HG02678 (cell line): Measurements from ENCODE around the gene SDK2.

Source experiments
- ATAC-seq: cut with Tn5 transposase; IDR thresholded peaks from one replicate; pipeline ENCODE4 v1.9.1; 2021; ENCODE audit warnings: mild to moderate bottlenecking, moderate library complexity; ENCODE audit not compliant: unreplicated experiment

The SDK2 gene

DNA sequence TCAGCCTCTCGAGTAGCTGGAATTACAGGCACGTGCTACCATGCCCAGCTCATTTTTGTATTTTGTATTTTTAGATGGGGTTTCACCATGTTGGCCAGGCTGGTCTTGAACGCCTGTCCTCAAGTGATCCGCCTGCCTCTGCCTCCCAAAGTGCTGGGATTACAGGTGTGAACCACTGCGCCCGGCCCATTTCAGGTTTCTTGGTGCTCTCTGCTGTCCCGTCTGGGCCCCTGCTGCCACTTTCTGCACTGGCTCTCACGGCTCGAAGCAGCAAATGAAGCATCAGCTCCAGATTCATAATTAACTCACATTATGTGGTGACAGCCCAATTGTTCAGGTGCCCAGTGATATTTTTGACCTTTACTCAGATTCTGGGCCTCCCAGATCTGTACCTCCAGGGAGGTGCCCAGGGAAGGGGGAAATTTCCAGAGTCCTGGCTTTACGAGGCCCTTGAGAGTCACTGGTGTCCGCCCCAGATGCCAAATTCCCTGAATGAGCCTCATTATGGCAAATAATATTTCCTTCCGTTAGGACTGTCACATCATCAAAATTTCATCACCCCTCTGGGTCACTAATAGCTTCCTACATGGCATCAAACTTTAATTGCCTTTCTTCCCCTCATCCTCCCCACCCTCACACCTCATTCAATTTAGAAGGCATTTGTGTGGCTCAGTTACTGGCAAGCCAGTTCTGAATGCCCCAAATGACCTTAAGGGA is 9.0 kb downstream of the SDK2 start:
- ATAC-seq = no peak

DNA sequence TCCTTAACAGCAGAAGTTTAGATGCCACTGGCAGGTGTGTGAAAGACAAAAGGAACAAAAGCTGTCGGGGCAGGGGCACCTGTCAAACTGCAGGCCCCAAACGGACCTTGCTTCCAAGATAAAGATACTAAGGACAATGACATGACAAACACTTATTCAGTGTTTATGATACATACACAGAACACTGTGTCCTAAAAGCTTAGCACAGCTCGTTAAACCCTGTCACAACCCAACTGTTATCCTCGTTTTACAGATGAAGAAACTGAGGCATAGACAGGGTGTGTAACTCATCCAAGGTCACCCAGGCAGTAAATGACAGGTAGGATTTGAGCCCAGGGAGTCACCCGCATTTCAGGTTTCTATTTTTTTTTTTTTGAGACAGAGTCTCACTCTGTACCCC is 9.6 kb downstream of the SDK2 start:
- no peak for ATAC-seq

DNA sequence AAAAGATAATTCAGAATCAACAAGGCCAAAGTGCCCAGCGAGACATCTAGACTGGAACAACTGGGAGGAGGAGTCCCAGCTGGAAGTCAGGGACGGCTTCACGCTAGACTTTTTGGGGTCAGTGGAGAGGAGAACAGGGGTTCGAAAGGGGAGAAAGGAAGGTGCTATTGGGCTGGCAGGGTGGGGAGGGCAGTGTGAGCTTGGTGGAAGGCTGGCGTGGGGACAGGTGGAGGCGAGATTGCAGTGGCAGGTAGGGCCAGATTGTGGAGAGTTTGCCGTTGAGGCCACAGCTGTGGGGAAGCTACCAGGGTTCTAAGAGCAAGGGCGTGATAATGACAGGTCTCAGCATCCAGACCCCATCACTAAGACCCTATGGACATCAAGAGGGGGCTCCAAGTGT is 10.5 kb downstream of the SDK2 start:
- no peak for ATAC-seq

DNA sequence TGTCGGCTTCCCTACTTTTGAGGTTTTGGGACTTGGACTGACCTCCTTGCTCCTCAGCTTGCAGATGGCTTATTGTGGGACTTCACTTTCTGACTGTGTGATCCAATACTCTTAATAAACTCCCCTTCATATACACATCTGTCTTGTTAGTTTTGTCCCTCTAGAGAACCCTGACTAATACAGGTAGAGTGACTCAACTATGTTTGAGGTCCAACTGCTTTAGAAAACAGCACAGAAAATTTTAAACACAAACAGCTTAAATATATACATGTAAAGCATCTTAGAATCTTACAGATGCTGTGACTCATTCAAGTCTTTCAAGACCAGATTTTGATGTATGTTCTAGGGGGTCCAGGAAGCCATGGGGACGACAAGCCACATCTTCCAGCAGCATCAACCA is 11.7 kb downstream of the SDK2 start:
- no peak for ATAC-seq

DNA sequence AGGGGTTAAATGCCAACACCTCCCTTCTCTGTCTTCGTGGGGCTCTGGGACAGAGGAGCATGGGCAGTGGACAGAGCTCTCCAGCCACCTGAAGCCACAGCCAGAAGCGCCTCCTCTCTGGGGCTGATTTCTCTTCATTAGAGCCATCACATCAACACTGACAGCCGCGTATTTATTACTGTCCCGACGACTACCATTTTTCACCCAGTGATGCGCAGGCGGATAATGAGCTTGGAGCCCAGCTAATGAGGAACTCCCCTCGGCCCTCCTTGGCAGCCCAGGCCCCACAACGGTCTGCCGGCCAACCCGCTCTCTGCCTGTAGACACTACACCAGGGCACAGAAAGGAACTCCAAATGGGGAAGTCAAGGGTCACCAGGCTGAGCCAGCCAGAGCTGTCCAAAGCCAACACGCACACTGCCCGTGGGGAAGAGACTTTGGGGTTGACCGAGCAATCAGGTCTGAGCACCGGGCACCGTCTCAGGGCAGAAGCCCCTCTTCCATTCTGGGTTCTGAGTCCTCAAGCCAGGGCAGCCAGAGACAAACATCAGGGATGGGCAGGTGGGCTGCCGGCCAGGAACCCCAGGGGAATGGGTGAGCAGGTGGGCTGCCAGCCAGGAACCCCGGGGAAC is 13.2 kb downstream of the SDK2 start:
- no peak for ATAC-seq

DNA sequence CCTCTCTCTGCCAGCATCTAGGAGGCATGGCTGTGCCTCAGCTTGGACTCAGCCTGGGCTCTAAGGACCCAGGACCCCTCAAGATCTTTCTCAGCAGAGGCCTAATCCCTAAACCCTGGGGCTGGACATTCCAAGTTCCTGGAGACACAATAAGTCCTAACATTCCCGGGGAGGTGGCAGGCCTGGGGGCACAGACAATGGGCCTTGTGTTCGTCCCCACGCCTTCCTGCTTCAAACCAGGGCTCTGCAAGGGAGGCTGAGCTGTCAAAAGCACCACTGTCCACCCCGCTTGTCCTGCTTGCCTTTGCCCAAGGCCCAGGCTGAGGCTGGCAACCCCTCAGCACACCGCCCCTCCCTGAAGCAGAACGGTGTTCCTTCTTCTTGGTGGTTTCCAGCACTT is 13.7 kb downstream of the SDK2 start:
- ATAC-seq = no peak

DNA sequence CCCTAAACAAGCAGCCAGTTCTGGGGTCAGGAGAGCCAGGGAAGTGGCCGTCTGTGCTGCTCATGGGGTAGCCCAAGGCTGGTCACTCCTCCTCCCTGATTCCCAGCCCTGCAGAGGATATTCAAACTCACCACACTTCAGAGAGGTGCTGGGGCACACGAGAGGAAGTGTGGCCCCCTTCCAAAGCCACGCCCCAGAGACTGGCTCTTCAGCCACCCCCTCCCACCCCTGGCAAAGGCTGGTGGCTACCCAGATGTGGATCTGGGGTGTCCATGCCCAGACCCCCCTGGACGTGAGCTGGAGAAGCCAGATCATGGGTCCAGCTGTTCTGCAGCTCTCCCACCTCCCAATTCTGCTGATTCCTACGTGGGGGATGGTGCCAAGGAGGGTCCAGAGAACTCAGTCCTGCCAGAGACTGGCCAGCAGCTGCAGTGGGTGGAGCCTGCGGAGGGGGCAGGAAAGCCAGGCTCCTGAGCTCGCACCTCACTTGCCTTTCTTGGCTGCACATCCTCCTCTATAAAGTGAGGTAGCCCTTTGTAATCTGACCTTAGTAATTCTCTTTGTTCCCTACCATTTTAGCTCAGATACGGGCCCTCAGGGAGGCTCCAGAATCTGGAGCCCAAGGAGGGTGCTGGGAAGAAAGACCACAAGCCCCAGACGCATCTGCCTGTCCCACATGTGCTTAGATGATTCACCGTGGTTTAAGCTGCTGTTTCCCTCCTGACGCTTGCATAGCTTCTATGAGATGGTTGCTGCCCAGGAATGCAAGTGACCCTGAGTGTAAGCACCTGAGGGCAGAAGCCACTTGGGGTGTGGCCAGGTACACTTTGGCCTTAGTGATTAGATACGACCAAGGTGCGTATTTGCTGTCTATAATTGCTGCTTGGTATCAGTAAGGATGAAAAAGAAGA is 15.3 kb downstream of the SDK2 start:
- no peak for ATAC-seq

DNA sequence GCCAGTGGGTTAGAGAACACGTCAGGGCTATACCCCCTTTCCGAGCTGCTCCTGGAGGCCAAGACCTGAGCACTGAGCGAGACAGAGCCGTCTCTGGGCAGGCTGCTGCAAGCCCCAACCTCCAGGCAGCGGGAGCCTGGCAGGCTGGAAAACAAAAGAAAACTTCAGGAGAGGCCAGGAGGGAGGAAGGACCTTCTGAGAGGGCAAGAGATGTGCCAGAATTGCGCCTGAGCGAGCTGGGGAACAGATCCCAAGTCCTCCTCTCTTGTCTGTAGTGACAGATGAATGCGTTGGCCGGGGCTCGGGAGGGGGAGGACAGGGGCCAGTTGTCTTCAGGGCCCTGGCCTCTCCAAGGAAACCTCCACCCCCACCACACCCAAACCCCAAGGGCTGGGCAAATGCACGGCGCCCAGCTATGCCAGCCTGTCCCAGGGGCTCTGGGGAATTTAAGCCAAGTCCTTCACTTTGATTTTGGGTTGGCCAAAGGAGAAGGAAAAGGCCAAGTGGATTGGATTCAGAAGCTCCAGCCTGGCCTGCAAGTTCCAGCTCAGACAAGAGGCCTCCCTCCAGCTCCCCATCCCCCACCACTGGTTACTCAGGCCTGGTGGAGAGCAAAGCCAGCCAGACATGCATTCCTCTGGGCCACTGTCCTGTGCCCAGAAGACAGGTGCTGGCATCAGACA is 18.1 kb downstream of the SDK2 start:
- no peak for ATAC-seq

DNA sequence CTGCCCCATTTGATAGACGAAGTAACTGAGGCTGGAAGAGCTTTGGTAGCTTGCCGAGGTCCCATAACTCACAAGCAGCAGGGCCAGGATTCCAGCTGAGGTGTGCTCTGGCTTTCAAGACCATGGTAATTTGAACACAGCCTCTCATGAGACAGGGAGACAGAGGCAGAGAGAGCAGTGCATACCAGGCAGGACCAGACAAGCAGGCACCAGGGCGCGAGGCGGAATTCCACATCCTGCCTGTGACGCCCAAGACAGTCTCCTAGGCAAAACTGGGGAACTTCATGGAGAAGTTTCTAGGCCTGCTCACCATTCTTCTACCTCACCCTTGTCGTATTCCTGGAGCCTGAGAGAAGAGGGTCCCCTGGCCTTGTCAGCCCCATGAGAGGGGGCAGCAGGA is 19.2 kb downstream of the SDK2 start:
- ATAC-seq = no peak

DNA sequence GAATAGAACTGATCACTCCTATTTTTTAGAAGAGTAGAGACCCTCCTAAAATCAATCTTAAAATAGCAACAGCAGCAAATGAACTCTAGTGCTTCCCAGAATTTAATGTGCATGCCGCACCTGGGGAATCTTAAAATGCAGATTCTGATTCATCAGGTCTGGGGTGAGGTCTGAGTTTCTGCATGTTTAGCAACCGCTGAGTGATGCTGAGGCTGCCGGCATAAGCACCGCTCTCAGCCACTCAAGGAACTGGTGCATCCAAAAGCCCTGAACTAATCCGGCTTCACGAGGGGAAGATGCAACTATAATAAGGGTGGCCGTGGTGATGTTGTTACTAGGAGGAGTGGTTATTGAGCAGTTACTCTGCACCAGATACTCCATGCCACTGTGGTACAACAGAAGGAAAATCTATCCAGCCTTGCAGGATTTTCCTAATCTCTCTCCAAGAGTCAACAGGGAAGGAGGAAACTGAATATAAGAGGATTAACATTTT is 19.7 kb downstream of the SDK2 start:
- no peak for ATAC-seq

DNA sequence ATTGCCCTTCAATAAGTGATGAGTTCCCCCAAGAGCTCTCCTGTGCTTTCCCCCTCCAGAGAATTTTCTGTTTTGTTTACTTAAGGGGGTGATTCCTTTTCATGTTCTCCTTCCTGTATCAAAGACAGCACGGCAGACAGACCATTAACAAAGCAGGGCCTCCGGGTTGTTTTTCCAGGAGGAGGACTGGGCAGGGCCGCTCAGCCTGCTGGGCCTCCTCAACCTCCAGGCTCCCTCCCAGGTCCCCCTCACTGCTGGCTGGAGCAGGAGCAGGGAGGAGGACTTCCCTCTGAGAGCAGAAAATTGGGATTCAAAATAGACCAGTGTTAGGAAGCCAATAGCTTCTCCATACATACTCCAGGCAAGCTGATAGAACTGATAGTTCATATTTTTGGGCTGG is 20.4 kb downstream of the SDK2 start:
- ATAC-seq = no peak

DNA sequence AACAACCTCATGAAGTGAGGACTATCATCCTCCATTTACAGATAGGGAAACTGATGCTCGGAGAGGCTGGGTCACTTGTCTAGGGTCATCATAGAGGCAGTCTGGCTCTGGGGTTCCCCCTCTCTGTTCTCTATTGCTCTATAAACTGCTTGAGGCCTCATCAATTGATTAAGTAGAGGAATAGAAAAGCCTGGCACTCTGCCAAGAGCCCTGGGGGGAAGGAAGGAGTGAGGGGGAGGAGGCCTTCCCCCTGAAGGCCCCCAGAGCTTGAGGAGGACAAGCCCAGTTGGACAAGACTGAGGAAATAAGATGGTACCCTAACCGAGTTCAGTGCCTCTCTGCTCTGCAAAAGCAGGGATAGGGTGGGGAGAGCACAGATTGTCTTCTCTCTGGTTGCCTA is 21.0 kb downstream of the SDK2 start:
- ATAC-seq = no peak

DNA sequence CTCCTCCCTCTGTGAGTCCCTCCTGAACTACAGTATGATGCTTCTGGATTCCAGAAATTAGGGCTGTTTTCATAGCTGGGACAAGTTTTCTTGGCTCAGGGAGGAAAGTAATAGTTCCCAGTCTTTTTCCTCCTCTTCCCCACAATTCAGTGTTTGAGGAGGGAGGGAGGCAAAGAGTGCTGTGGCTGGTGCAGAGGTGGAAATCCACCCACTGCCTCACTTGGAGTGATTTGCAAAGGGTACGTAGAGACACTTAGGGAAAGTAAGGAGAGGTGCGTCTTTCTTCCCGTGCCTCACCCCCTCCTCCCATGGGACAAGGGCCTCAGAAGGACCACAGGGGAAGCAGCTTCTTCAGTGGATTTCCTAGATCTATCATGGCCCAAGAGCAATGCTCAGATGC is 21.9 kb downstream of the SDK2 start:
- ATAC-seq = no peak

DNA sequence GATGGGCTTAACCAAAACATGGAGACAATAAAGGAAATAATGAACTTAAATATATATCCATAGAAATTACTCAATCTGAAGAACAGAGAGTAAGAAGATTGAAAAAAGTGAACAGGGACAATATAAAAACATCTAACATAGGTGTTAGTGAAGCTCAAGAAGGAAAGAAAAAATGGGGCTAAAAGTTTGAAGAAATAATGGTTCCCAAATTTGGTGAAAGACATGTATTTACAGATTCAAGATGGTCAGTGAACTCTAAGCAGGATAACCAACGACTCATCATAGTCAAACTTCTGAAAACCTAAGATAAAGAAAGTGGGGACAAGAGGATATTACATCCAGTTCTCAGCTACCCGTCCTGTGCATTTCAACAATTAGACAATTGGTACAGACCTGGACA is 22.6 kb downstream of the SDK2 start:
- no peak for ATAC-seq

DNA sequence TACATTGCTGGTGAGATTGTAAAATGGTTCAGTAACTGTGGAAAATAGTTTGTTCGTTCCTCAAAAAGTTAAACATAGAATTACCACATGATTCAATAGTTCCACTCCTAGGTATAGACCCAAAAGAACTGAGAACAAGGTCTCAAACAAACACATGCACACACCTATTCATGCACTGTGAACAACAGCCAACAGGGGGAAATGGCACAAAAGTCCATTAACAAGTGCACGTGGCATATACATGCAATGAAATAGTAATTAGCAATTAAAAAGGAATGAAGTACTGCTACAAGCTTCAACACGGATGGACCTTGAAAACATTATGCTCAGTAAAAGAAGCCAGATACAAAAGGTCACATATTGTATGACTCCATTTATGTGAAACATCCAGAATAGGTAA is 23.8 kb downstream of the SDK2 start:
- no peak for ATAC-seq

DNA sequence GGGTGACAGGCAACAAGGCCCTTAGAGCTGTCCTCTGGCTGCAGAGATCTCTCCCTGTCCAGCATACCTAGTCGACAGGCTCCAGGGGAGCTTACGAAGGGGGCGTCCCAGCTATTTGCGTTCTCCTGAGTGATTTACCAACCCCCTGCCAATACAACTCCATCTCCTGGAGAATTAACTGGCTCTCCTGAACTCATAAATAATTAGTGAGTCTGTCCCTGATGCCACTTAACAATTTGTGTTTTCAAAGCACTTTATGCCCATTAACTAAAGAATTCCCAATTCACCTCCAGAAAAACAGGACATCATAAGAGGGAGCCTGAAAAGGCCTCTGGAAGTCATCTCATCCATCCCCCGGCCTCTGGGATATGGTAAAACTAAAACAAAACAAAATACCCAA is 26.7 kb downstream of the SDK2 start:
- no peak for ATAC-seq

DNA sequence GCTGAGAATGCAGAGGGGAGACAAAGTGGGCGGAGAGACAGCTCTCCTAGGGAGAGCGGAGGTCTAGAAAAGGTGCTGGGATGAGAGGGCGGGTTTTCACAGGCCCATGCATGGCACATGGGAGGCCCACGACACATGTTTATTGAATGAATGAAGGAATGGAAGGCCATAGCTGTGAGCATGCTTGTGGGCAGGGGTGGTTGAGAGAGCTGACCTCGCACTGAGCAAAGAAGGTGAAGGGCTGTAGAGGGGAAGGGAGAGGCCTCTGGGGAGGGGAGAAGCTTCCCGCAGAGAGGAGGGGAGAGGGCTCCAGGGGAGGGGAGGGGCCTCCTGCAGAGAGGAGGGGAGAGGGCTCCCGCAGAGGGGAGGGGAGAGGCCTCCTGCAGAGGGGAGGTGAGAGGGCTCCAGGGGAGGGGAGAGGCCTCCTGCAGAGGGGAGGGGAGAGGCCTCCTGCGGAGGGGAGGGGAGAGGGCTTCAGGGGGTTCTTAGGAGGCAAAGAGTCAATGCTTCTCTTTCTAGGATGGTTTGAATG is 27.3 kb downstream of the SDK2 start:
- ATAC-seq = no peak

DNA sequence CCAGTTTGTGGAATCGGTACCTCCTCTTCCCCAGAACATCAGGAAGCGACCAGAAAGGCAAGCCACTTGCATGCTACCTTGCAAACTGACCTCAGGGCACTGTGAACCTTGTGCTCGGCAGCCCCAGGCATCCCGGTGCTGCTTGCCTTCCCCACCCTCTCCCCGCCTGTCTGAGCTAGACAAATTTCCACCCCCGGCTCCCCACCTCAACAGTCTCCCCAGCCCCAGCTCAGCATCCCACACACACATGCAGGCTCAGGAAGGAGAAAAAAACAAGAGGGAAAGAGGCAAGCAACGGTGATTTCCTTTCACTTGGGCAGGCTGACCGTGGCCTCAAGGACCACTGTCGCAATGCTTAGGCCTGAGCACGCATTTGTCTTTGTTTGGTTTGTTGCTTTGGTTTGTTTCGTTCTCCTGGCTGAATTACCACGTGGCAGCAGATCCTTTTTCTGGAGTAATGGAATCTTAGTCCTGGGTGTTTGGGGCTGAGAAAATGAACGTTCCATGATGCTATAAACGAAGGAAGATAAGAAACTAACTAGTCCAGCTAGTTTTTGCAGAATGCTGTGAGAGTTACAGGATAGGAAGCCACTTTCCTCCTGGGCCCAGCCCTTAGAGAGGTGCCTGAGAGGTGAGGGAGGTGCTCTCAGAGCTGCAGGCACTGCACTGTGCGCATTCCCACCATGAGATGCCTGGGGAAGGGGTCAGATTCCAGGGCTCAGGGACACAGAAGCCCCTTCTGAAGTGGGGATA is 27.9 kb downstream of the SDK2 start:
- ATAC-seq = no peak

DNA sequence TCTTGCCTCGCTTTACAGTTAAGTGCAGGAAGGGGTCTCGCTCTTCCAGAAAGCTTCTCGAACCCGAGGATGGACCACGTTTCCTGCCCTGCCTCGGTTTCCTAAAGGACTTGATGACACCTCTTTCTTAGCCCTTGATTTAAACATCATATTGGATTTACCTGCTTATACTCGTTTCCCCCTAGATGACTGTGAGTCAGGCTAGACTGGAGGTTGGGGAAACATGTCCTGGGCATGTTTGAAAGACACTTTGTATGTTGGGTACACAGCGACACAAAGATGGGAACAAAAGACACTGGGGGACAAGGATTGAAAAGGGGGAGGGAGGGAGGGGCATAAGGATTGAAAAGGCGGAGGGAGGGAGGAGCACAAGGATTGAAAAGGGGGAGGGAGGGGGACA is 30.0 kb downstream of the SDK2 start:
- ATAC-seq = no peak
